ENCODE results near the gene RNF130.

- TF ChIP-seq EZH2 (IDR thresholded peaks at IDR 0.05) (no peak), CTCF (IDR thresholded peaks at IDR 0.05) (no peak)
Observed at GRCh38 chr5:180018347-180019060, 53.1 kb downstream of the RNF130 start.
